ENCODE measurements around the gene EXOC3L2.
"Not testable (repeated sequence)": the region's sequence is repeated elsewhere in the genome, so short reads cannot be mapped to it uniquely, and the experiment has no call there.

Gene EXOC3L2

GRCh38 chr19:45231891-45232290 lies 13.3 kb downstream of the EXOC3L2 start:
- no peak overlapping the region for H3K4me3 ChIP-seq (ENCODE audit: low read length)
- DNase-seq (ENCODE audit: low read depth, low spot score): no peak

- DNase-seq (ENCODE audit: low read depth, low spot score): not testable (repeated sequence)
These were observed 16.2 kb downstream of the EXOC3L2 start for GRCh38 chr19:45229056-45229455.

GRCh38 chr19:45224645-45225044 lies 20.6 kb downstream of the EXOC3L2 start:
- no peak overlapping the region for H3K4me3 ChIP-seq (ENCODE audit: low read length)

More at GRCh38 chr19:45229056-45229455, 16.2 kb downstream of the EXOC3L2 start:
- H3K4me3 ChIP-seq (ENCODE audit: low read length): not testable (repeated sequence)

GRCh38 chr19:45223879-45224278 lies 21.3 kb downstream of the EXOC3L2 start:
- H3K4me3 ChIP-seq (ENCODE audit: low read length): no peak overlapping the region
- no peak for DNase-seq (ENCODE audit: low read depth, low spot score)

More at GRCh38 chr19:45224645-45225044, 20.6 kb downstream of the EXOC3L2 start:
- DNase-seq (ENCODE audit: low read depth, low spot score): no peak

GRCh38 chr19:45222724-45223123 lies 22.5 kb downstream of the EXOC3L2 start:
- no peak for DNase-seq (ENCODE audit: low read depth, low spot score)
- no peak overlapping the region for H3K4me3 ChIP-seq (ENCODE audit: low read length)

- H3K4me3 ChIP-seq (ENCODE audit: low read length): no peak overlapping the region
- no peak for DNase-seq (ENCODE audit: low read depth, low spot score)
These were observed 26.1 kb downstream of the EXOC3L2 start for GRCh38 chr19:45218911-45219743.

GRCh38 chr19:45218426-45218825 lies 26.8 kb downstream of the EXOC3L2 start:
- DNase-seq (ENCODE audit: low read depth, low spot score): no peak
- H3K4me3 ChIP-seq (ENCODE audit: low read length): no peak overlapping the region

- no peak overlapping the region for H3K4me3 ChIP-seq (ENCODE audit: low read length)
- DNase-seq (ENCODE audit: low read depth, low spot score): no peak
These were observed 27.3 kb downstream of the EXOC3L2 start for GRCh38 chr19:45217957-45218334.

- no peak for DNase-seq (ENCODE audit: low read depth, low spot score)
- H3K4me3 ChIP-seq (ENCODE audit: low read length): no peak overlapping the region
These were observed 27.8 kb downstream of the EXOC3L2 start for GRCh38 chr19:45217193-45217956.

GRCh38 chr19:45216667-45217066 lies 28.5 kb downstream of the EXOC3L2 start:
- no peak overlapping the region for H3K4me3 ChIP-seq (ENCODE audit: low read length)
- no peak for DNase-seq (ENCODE audit: low read depth, low spot score)

- no peak for DNase-seq (ENCODE audit: low read depth, low spot score)
- no peak overlapping the region for H3K4me3 ChIP-seq (ENCODE audit: low read length)
These were observed 29.6 kb downstream of the EXOC3L2 start for GRCh38 chr19:45215391-45216191.

- no peak for DNase-seq (ENCODE audit: low read depth, low spot score)
- no peak overlapping the region for H3K4me3 ChIP-seq (ENCODE audit: low read length)
These were observed 32.2 kb downstream of the EXOC3L2 start for GRCh38 chr19:45213031-45213430.

GRCh38 chr19:45211751-45212381 lies 33.3 kb downstream of the EXOC3L2 start:
- H3K4me3 ChIP-seq (ENCODE audit: low read length): no peak overlapping the region
- DNase-seq (ENCODE audit: low read depth, low spot score): no peak

GRCh38 chr19:45206328-45206727 lies 38.9 kb downstream of the EXOC3L2 start:
- DNase-seq (ENCODE audit: low read depth, low spot score): no peak
- no peak overlapping the region for H3K4me3 ChIP-seq (ENCODE audit: low read length)

- H3K4me3 ChIP-seq (ENCODE audit: low read length): no peak overlapping the region
- no peak for DNase-seq (ENCODE audit: low read depth, low spot score)
These were observed 39.4 kb downstream of the EXOC3L2 start for GRCh38 chr19:45205810-45206209.

GRCh38 chr19:45202637-45203036 lies 42.6 kb downstream of the EXOC3L2 start:
- H3K4me3 ChIP-seq (ENCODE audit: low read length): no peak overlapping the region
- no peak for DNase-seq (ENCODE audit: low read depth, low spot score)

- peak; percentile 5 for DNase-seq (ENCODE audit: low read depth, low spot score)
- no peak overlapping the region for H3K4me3 ChIP-seq (ENCODE audit: low read length)
These were observed 44.6 kb downstream of the EXOC3L2 start for GRCh38 chr19:45200568-45200967.

GRCh38 chr19:45195764-45196163 lies 49.4 kb downstream of the EXOC3L2 start:
- no peak overlapping the region for H3K4me3 ChIP-seq (ENCODE audit: low read length)
- DNase-seq (ENCODE audit: low read depth, low spot score): no peak

GRCh38 chr19:45191375-45191774 lies 53.8 kb downstream of the EXOC3L2 start:
- no peak for DNase-seq (ENCODE audit: low read depth, low spot score)
- H3K4me3 ChIP-seq (ENCODE audit: low read length): no peak overlapping the region

All from Jurkat, Clone E6-1 (cell line).